GM18951 (cell line): ENCODE data around the gene TBL1XR1.

Experiments
- POLR2A ChIP-seq: IDR thresholded peaks from 4 replicates; pipeline ENCODE4 v1.6.1; 2011; ENCODE audit warnings: mild to moderate bottlenecking; ENCODE audit not compliant: insufficient read length, insufficient read depth; ENCODE audit errors: extremely low read depth
- in situ Hi-C: fragments of 300-500 bp; cut with MboI; formaldehyde crosslinking; loops from one replicate; pipeline ENCODE4 v1.12.0; 2022; ENCODE audit warnings: low sequenced_read_pairs, mixed read lengths, inconsistent platforms; ENCODE audit not compliant: unreplicated experiment

Gene TBL1XR1

DNA sequence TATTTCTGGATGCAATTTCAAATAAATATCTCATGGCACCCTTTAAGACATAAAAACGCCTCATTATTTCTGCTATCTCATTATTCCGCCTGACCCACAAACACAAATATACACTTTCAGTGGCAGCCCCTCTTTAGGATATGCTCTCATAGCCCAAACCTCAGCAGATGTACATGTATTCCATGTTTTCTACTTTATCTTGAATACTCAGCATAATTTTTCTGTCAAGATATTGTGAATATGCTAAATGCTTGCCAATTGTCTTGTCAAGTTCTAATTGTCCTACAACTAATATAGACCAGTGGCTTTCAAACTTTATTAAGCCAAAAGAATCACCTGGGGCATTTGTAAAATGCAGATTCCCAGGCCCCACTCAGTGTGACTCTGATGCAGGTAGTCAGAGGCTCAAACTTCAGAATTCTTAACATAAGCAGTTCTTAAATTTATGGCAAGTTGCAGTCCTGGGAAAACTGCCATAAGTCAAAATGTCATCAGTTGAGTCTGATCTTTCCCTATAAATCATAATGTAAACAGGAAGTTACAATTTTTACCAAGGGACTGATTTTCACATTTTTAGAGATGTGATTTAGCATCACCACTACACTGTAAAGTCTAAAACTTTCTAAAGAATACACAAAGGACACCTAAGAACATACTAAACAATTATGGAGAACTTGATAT lies 135.1 kb downstream of the TBL1XR1 start:
- in situ Hi-C loops, result loop anchor here (25.0 kb wide), 1 partner anchor 700 kb away; no protein-coding TSS in a partner anchor
- TF ChIP-seq POLR2A, result no peak

DNA sequence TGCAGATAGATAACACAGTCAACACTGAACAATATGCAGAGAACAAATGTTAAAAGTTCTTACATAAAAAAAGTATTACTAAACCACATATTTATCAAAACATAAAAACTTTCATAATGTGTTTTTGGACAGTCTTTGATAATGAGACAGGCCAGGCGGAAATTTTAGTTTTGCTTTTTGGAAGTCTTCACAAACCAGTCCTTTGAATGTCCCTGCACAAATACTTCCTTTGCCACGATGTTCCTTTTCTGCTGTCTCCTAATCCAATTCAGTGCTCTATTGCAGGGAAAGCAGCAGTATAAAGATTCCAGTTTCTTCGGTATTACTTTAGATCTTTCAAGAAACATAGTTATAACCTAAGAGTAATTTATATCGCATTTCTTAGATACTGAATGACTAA lies 135.9 kb downstream of the TBL1XR1 start:
- TF ChIP-seq POLR2A, result no peak
- in situ Hi-C loops, result loop anchor here (25.0 kb wide), 1 partner anchor 701 kb away; no protein-coding TSS in a partner anchor

DNA sequence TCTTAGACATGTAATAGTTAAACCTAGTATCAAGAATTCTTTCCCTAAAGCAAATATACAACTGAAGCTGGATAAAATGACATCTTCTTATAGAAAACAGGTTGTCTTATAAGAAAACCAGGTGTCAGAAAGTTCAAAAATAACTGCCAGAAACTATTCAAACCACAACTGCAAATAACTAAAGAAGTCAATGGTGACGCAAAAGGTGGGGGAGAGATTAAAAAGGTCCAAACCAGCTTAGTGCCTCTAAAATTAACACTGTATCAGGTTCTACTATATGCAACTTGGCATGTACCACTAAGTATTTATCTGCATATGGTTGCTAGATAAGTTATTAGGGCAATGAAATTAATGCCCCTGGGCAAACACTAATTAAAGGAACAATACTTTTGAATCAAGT lies 136.8 kb downstream of the TBL1XR1 start:
- no peak for TF ChIP-seq POLR2A
- in situ Hi-C loops, result loop anchor here (25.0 kb wide), 1 partner anchor 702 kb away; no protein-coding TSS in a partner anchor

DNA sequence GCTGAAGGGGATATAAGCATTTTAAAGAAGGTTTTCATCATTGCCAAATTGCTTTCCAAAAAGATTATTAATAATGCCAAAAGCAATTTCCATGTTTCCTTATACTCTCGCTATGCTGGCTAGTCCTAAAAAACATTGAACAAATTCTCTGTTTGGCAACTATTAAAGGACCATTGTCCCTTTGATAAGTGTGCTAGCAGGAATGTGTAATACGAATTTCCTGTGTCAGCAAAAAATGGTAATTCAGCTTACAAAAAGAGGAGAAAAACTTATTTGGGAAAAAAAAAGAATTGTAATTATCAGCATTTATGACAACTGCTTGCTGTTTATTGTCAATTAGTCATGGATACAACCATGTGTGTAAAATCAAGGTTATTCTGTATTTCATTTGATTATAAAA lies 138.6 kb downstream of the TBL1XR1 start:
- in situ Hi-C loops, result loop anchor here (10.0 to 25.0 kb wide), 2 partner anchors 296 to 704 kb away; no protein-coding TSS in a partner anchor
- TF ChIP-seq POLR2A, result no peak

GRCh38 chr3:177057768-177058167 lies 139.5 kb downstream of the TBL1XR1 start:
- TF ChIP-seq POLR2A, result no peak
- in situ Hi-C loops, result loop anchor here (10.0 to 25.0 kb wide), 2 partner anchors 297 to 705 kb away; no protein-coding TSS in a partner anchor

DNA sequence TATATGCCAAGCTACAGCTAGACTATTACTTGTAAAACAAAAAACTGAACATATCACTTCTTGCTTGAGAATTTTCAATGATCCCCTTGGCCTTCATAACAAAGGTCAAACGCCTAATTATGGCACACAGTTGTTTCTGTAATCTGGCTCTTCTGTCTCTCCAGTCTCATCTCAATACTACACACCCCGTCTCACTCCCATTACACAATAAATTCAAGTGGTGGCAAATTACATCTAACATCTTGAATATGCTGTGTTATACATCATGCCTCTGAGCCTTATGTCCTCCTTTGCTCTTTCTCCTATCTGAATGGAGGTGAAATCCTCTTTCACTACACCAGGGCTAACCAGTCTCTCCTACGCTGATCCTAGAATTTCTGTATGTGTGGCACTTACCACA lies 140.4 kb downstream of the TBL1XR1 start:
- in situ Hi-C loops, result loop anchor here (10.0 to 25.0 kb wide), 2 partner anchors 298 to 705 kb away; no protein-coding TSS in a partner anchor
- no peak for TF ChIP-seq POLR2A

DNA sequence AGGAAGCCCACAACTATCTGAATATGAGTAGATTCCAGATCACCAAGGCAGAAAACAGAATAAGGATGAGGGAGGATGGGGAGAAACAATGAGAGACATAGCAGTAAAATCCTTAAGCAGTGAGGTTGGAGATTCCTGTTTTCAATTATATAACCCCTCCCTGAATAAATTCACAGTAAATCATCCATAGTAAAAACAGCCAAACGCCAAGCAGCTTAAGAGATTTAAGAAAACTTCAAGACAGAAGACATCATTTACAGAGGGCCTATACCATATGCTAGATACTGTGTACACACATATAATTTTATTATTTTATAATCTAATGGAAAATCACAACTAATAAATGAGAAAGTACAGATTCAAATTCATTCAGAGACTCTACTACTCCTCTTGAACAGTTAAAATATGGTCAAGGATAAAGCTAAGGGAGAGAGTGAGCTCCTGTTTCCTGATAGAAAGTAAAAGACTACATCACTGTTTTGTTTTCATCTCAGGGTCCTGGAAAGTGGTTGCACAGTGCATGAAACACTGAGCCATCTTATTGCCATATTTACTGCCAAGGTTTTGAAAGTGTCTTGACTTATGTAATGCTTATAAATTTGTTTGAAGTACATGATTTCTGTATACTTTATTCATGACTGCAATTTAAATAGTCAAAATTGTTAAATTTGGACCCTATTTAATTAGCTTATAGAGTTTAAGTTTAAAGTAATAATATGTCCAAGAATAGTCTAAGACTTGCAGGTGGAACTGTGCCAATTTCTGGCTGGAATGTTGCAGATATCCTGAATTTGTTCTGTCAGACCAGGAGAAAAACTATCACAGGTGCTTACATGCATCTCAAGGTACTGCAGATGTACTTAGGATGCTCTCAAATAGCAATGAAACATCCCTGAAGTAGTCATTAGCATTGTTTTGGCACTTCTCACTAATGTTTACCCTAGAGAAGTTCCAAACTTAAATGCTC lies 141.4 kb downstream of the TBL1XR1 start:
- in situ Hi-C loops, result loop anchor here (10.0 to 25.0 kb wide), 2 partner anchors 299 to 706 kb away; no protein-coding TSS in a partner anchor
- no peak for TF ChIP-seq POLR2A

DNA sequence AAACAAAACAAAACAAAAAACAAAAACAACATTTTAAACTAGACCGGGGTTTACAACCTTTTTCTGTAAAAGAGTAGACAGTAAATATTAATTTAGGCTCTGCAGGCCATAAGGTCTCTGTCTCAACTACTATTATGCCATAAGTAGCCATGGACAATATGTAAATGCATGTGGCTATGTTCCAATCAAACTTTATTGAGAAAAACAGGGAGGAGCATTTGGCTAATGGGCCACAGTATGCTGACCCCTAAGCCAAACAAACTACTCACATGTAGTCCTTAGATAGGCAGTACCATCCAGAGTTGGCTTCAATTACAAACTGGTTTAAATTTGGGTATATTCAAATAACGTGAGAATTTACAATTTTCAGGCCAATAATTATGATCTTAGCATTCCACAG lies 144.2 kb downstream of the TBL1XR1 start:
- in situ Hi-C loops, result loop anchor here (10.0 to 25.0 kb wide), 2 partner anchors 302 to 709 kb away; no protein-coding TSS in a partner anchor
- TF ChIP-seq POLR2A, result no peak

DNA sequence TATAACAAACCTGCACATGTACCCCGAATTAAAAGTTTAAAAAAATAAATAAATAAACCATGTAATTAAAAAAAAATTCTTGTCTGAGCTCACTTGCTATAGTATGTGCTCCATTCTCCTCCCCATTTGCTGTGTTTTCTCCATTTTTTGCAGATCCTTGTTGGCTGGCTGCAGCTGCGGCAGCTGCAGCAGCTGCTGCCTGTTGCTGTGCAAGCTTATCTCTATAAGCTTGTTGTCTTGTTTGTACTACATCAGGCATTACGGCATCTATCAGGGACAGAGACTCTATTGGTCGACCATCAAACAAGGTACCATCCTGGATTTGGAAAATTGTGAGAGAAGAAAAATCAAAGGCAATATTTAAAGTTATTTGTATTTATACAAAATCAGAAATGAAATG lies 145.9 kb downstream of the TBL1XR1 start:
- in situ Hi-C loops, result loop anchor here (10.0 to 25.0 kb wide), 2 partner anchors 303 to 711 kb away; no protein-coding TSS in a partner anchor
- no peak for TF ChIP-seq POLR2A

DNA sequence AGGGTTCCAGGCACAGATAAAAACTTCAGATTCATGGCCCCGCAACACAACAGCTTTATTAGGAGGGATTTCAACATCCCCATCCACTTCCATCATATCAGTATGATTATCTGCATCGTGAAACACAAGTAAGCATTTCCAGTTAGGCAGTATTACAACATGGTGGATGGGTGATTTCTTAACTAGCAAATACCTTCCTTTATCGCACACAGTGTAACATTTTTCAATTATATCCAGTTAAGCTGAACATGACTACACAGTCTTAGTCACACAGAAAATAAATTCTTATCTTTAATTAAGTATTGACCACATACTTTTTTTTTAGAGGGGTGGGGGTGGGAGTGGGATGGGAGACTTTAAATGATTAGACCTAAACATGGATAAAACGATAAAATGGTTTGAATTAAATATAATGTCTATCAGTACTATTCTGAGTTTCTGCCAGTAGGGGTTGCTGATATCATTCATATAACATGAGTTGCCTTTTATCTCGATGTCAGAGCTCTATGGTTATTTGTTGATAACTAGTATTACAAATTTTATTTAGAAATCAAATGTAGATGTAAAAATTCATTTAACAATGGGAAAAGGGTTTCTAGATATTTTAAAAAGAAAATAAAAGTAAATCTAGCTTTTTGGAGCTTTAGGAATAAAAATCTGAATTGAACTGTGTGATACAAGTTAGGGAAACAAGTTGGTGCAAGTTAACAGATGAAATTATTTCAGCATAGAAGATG lies 146.6 kb downstream of the TBL1XR1 start:
- in situ Hi-C loops, result loop anchor here (10.0 to 25.0 kb wide), 2 partner anchors 304 to 712 kb away; no protein-coding TSS in a partner anchor
- no peak for TF ChIP-seq POLR2A

DNA sequence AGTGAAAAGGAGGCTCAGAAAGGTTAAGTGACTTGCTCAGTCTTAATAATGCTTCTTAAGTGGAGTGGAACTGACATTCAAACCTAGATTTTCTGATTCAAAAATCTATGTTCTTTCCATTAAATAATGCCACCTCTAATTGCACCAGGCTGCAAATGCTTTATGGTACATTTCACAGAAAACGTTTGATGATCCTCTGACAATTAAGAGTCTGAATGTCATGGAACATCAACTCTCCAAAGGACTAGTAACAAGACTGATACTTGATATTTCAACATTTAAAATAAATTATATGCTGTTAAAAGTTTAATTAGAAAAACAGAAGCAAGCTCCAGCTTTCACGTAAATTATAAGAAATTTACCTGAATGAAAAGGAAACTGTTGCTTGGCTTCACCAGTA lies 151.5 kb downstream of the TBL1XR1 start:
- TF ChIP-seq POLR2A, result no peak
- in situ Hi-C loops, result no loop called here

DNA sequence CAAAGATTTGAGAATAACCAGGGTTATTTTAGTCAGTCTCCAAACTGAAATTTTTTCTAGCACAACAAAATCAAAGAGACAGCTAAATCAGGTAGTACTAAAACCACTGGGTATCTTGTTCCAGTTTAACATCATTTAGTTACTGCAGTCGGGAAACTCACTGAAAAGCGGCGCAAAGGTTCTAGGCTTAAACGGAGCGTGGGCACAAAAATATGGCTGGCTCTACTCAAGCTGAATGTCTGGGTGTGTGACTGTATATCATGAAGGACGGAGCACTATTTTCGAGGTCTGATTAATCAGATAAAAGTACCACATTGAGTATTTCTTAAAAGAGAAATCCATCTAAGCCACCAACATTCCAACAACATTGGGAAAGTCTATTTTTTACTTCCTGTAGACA lies 152.1 kb downstream of the TBL1XR1 start:
- TF ChIP-seq POLR2A, result no peak
- in situ Hi-C loops, result no loop called here
